ENCODE results near the gene CCDC57. TPM values are rescaled to one million over a fixed set of nuclear protein-coding genes. Genes with fewer than 3 reads are reported as not detected.

The CCDC57 gene
- polyA plus RNA-seq, 4 donors: 34.6 to 52.4 (median 44.5) TPM

DNA sequence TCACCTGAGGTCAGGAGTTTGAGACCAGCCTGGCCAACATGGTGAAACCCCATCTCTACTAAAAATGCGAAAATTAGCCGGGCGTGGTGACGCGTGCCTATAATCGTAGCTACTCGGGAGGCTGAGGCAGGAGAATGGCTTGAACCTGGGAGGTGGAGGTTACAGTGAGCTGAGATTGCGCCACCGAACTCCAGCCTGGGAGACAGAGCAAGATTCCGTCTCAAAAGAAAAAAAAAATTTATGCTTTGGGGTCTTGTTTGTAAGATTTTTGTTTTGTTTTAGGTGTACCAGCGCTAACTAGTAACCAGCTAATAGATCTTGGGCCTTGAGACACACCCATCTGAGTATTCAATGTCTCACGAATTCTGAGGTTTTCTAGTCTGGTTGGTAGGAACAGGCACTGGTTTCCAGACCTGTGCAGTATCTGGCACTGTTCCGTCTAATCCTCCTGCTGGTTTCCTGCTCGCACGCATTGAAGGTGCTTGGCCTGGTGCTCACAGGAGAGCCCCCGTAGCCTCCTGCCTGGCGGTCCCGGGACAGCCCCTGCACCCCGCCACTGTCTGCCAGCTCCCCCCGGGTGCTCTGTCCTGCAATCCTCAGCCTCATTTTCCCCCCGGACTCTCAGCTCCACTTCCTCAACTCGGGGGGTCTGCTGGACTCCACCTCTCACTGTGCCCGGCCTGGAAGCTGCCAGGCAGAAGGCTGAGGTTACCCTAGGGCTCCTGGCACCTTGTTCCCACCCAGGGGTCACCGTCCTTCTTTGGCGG lies 136.4 kb downstream of the CCDC57 start:
- no peak for DNase-seq (ENCODE audit: low read depth in 4 of 4, low spot score in 3 of 4)

DNA sequence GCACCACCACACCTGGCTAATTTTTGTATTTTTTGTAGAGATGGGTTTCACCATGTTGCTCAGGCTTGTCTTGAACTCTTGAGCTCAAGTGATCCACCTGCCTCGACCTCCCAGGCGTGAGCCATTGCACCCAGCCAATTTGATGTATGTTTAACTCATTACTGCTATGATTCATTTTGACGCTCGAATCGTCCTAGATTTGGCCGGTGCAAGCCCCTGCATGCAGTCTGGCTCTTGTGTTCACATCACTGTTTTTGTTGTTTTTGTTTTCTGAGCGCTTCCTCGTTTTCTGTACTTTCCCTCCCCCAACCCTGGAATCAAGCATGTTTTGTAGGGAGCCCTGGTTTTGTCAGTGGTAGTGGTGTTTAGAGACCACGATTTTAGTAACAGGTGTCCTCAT lies 139.2 kb downstream of the CCDC57 start:
- no peak for DNase-seq (ENCODE audit: low read depth in 4 of 4, low spot score in 3 of 4)

DNA sequence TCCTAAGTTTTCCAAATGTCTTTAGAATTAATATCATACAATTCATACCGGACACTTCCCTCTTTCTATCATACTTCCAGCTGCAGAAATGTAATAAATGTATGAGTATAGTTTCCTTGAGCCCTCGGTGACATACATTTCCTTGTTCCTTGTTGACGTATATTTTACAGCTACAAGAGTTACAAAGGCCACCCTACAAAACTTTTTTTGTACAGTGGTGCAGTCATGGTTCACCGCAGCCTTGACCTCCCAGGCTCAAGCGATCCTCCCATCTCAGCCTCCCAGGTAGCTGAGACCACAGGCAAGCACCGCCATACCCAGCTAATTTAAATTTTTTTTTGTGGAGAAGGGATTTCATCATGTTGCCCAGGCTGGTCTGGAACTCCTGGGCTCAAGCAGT lies 139.8 kb downstream of the CCDC57 start:
- no peak for DNase-seq (ENCODE audit: low read depth in 4 of 4, low spot score in 3 of 4)

DNA sequence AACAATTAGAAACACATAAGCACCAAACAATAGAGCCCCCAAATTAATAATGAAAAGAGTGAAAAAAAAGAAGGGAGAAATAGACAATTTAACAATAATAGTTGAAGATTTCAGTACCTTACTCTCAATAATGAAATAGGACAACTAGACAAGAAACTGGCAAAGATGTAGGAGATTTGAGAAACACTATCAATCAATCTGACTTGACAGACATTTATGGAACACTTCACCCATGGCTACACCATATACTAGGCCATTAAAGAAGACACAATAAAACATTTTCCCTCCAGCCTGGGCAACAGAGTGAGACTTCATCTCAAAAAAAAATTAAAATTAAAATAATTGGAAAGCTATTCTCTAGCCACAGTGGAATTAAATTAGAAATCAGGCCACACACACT lies 142.0 kb downstream of the CCDC57 start:
- no peak for DNase-seq (ENCODE audit: low read depth in 4 of 4, low spot score in 3 of 4)

- DNase-seq (ENCODE audit: low read depth in 4 of 4, low spot score in 3 of 4): peak in 3 of 4 donors; percentile 14 to 48 (median 41)
Measured at GRCh38 chr17:82065638-82066303, 146.9 kb downstream of the CCDC57 start, which contains the start of gene DUS1L. Gene DUS1L, minus strand, starts transcription at chr17:82065804. Its CDS starts 745 bp downstream, at chr17:82065059.

- no peak for DNase-seq (ENCODE audit: low read depth in 4 of 4, low spot score in 3 of 4)
Measured at GRCh38 chr17:82065193-82065637, 147.4 kb downstream of the CCDC57 start.

GRCh38 chr17:82064433-82065192 lies 148.0 kb downstream of the CCDC57 start:
- no peak for DNase-seq (ENCODE audit: low read depth in 4 of 4, low spot score in 3 of 4)

- no peak for DNase-seq (ENCODE audit: low read depth in 4 of 4, low spot score in 3 of 4)
Measured at GRCh38 chr17:82063424-82064415, 148.9 kb downstream of the CCDC57 start.

DNA sequence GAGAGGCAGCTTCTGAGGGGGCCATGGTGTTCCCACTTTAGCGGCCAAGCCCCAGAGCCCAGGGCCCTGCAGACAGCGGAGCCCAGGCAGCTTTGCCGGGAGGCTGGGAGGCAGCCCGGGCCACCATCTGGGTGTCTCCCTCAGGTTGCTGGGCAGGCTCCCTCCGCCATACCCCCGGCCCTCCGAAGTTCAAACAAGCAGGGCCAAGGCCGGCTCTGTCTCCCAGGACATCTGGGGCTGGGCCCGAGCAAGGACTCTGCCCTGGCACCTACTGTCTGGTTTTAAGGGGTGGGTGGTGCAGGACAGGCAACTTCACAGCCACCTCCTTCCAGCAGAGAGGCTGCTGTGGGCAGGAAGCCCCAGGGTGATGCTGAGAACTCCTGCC lies 149.7 kb downstream of the CCDC57 start:
- DNase-seq (ENCODE audit: low read depth in 4 of 4, low spot score in 3 of 4): no peak

DNA sequence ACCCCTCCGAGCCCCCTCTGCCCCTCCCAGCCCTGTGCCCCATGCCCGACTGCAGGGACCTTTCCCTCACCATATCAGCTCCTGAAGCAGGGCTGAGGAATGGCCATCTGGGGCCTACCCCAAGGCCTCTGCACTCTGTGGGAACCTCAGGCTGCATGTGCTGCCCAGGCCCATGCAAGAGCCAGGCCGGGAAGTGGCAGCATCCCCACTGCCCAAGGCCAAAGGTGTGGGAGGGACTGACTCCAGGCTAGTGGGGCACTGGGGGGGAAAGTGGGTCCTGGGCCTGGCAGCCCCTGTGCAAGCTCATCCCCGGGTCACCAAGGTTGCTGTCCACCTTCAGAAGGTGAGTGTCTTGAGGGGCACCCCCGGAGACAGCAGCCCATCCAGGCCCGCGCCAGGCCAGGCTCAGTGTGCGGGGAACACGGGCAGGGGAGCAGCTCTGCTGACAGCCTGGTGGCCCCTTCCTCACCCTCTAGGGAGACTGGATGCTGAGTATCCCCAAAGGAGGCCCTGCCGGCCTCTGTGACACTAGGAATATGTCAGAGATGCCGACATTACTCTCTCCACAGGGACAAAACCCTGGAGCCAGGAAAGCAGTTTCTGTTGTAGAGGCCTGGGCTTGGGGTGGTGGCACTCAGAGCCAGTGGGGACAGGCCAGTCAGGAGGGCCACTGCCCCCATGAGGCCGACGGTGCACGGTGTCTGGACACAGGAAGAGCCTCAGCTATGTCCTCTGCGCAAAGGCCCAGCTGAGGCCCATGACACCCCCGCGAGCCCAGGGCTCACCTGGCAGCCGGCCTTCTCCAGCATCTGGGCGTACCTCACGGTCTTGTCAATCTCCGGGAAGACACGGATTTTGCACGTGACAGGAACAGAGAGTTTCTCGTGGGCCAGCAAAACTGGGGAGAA lies 150.3 kb downstream of the CCDC57 start:
- no peak for DNase-seq (ENCODE audit: low read depth in 4 of 4, low spot score in 3 of 4)

DNA sequence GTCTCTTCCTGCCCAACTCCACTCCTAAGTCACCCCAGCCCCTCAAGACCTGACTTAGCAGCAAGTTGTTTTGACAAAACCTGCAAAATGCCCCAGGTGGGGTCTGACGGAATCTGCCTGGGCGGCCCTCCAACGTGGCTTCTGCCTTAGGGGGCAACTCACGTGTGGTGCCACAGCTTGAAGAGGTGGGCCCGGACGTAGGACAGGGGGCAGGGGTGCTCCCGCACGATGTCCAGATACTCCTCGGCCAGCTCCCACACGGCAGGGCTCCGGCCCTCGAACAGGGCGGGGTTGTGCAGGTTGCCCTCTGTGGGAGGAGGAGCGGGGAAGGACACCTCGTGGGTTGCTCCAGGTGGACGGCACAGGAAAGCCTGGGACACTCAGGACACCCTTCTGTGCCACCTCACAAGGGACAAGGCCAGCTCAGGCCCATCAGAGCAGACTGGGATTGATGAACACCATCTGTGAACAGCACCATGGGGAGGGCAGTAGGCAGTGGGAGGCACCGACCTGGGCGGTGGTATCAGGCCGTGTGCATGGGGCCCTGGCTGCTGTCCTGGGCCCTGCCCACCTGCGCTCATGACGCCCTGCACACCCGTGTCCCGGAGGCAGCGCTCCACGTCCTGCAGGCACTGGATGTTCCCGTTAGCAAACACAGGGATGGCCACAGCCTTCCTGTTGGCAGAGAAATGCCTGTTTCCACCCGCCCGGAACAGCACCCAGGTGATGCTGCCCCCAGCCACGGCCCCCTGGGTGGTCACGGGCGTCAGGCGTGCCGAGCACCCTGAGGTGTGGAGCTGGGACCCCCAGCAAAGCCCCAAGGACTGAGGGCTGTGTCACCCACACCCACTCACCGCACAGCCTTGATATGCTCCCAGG lies 151.4 kb downstream of the CCDC57 start:
- DNase-seq (ENCODE audit: low read depth in 4 of 4, low spot score in 3 of 4): no peak

DNA sequence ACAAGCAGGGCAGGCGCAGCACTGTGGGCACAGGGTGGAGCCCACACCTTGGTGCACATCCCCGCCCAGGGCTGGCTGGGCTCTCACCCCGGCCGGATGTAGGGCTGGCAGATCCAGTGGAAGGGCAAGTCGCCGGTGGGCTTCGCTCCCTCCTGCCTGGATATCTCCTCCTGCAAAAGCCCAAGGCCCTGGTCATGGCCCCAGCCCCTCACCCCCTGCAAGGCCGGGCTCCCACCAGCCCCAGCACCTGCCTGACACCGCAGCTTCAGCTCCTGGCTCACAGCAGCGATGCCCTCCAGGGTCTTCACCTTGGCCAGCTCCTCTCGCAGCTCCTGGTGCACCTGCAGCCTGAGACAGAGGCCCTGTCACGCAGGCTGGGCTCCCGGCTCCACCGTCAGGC lies 152.0 kb downstream of the CCDC57 start:
- DNase-seq (ENCODE audit: low read depth in 4 of 4, low spot score in 3 of 4): no peak

- DNase-seq (ENCODE audit: low read depth in 4 of 4, low spot score in 3 of 4): no peak
Measured at GRCh38 chr17:82060001-82060380, 152.7 kb downstream of the CCDC57 start.

- DNase-seq (ENCODE audit: low read depth in 4 of 4, low spot score in 3 of 4): no peak
Measured at GRCh38 chr17:82059272-82060000, 153.2 kb downstream of the CCDC57 start.

GRCh38 chr17:82058855-82059249 lies 153.8 kb downstream of the CCDC57 start:
- DNase-seq (ENCODE audit: low read depth in 4 of 4, low spot score in 3 of 4): no peak

- no peak for DNase-seq (ENCODE audit: low read depth in 4 of 4, low spot score in 3 of 4)
Measured at GRCh38 chr17:82058230-82058854, 154.3 kb downstream of the CCDC57 start.
